Measurements from ENCODE around the gene PTPRCAP.

GRCh38 chr11:67466962-67467771 is 29.7 kb upstream of the PTPRCAP start:
- TF ChIP-seq POLR2AphosphoS5 (IDR thresholded peaks at IDR 0.05; ENCODE audit: low read depth, low read length) (no peak), TAF1 (IDR thresholded peaks at IDR 0.05; ENCODE audit: borderline replicate concordance, insufficient read depth, low read length) (no peak), REST (IDR thresholded peaks at IDR 0.05; ENCODE audit: insufficient read depth in 1 of 2, low read depth in 2 of 2, low read length in 2 of 2) (no peak), FOXP2 (optimal IDR thresholded peaks at IDR 0.05; ENCODE audit: borderline replicate concordance, extremely low read depth, extremely low read length, insufficient read depth) (no peak)
